Trophoblast cell (in vitro differentiated cells and primary cell): ENCODE data around the gene SLC1A7.

ENCODE experiments used
- DNase-seq, 2 donors: peaks; one replicate each; pipeline ENCODE4 v3.0.0-alpha.2; 2016
- H2AFZ ChIP-seq: 2 replicates; pipeline ENCODE4 v1.6.1; 2013; ENCODE audit warnings: low read length, moderate library complexity, mild to moderate bottlenecking; ENCODE audit not compliant: insufficient read depth, poor library complexity
- H2AK5ac ChIP-seq: 2 replicates; pipeline ENCODE4 v1.6.1; 2013; ENCODE audit warnings: mild to moderate bottlenecking, low read length
- H2BK120ac ChIP-seq: 2 replicates; pipeline ENCODE4 v1.6.1; 2013; ENCODE audit warnings: low read length, mild to moderate bottlenecking, moderate library complexity; ENCODE audit not compliant: insufficient read depth, poor library complexity
- H2BK12ac ChIP-seq: 2 replicates; pipeline ENCODE4 v1.6.1; 2013; ENCODE audit warnings: mild to moderate bottlenecking, low read length, moderate library complexity
- H2BK5ac ChIP-seq: 2 replicates; pipeline ENCODE4 v1.6.1; 2013; ENCODE audit warnings: low read length, low read depth, moderate library complexity, mild to moderate bottlenecking; ENCODE audit not compliant: poor library complexity
- H3K14ac ChIP-seq: 2 replicates; pipeline ENCODE4 v1.6.1; 2013; ENCODE audit warnings: mild to moderate bottlenecking, low read length
- H3K18ac ChIP-seq: 2 replicates; pipeline ENCODE4 v1.6.1; 2013; ENCODE audit warnings: mild to moderate bottlenecking, low read length
- H3K23ac ChIP-seq: 2 replicates; pipeline ENCODE4 v1.6.1; 2013; ENCODE audit warnings: low read length
- H3K27ac ChIP-seq: 2 replicates; pipeline ENCODE4 v1.5.1; 2013; ENCODE audit warnings: low read depth, mild to moderate bottlenecking, inconsistent platforms, low read length, moderate library complexity
- H3K27me3 ChIP-seq: 2 replicates; pipeline ENCODE4 v1.6.1; 2013; ENCODE audit warnings: inconsistent platforms, mild to moderate bottlenecking, low read length, moderate library complexity; ENCODE audit not compliant: insufficient read depth
- H3K36me3 ChIP-seq, 2 experiments: 1 replicate in 1 of 2; 2 replicates in 1 of 2; pipeline ENCODE4 v1.6.1; 2013; ENCODE audit warnings: low read length in 2 of 2, mild to moderate bottlenecking in 2 of 2, moderate library complexity in 1 of 2; ENCODE audit not compliant: insufficient read depth in 2 of 2, control insufficient read depth in 1 of 2
- H3K4ac ChIP-seq: 2 replicates; pipeline ENCODE4 v1.6.1; 2013; ENCODE audit warnings: low read depth, mild to moderate bottlenecking, low read length, moderate library complexity
- H3K4me1 ChIP-seq, 2 experiments: 1 replicate in 1 of 2; 2 replicates in 1 of 2; pipeline ENCODE4 v1.6.1; 2013; ENCODE audit warnings: low read length in 2 of 2, mild to moderate bottlenecking in 2 of 2, moderate library complexity in 1 of 2; ENCODE audit not compliant: insufficient read depth in 2 of 2, control insufficient read depth in 1 of 2
- H3K4me2 ChIP-seq: 2 replicates; pipeline ENCODE4 v1.6.1; 2013; ENCODE audit warnings: inconsistent platforms, mild to moderate bottlenecking, low read length, moderate library complexity
- H3K4me3 ChIP-seq: 2 replicates; pipeline ENCODE4 v1.5.1; 2013; ENCODE audit warnings: mild to moderate bottlenecking, low read depth, low read length, inconsistent platforms
- H3K79me1 ChIP-seq: one replicate; pipeline ENCODE4 v1.6.1; 2013; ENCODE audit warnings: low read length
- H3K79me2 ChIP-seq: 2 replicates; pipeline ENCODE4 v1.6.1; 2013; ENCODE audit warnings: low read length, mild to moderate bottlenecking; ENCODE audit not compliant: control insufficient read depth, insufficient read depth, poor library complexity
- H3K9ac ChIP-seq: 2 replicates; pipeline ENCODE4 v1.6.1; 2013; ENCODE audit warnings: mild to moderate bottlenecking, low read length
- H3K9me3 ChIP-seq: 2 replicates; pipeline ENCODE4 v1.6.1; 2013; ENCODE audit warnings: low read depth, mild to moderate bottlenecking, control low read depth, inconsistent platforms, low read length; ENCODE audit not compliant: insufficient read depth
- H4K12ac ChIP-seq: 2 replicates; pipeline ENCODE4 v1.6.1; 2013; ENCODE audit warnings: low read depth, mild to moderate bottlenecking, low read length, moderate library complexity
- H4K8ac ChIP-seq: 2 replicates; pipeline ENCODE4 v1.6.1; 2013; ENCODE audit warnings: low read depth, mild to moderate bottlenecking, low read length, moderate library complexity
- H4K91ac ChIP-seq: one replicate; pipeline ENCODE4 v1.6.1; 2013; ENCODE audit warnings: low read depth, mild to moderate bottlenecking, low read length, moderate library complexity
- WGBS: extraction: QIAGEN DNeasy Blood & Tissue Kit; methylation state at CpG from one replicate; pipeline ENCODE4 v1.1.7; 2013; ENCODE audit warnings: missing lambda C conversion rate; ENCODE audit not compliant: insufficient read length, insufficient coverage; ENCODE audit errors: extremely low coverage; 5-methylcytosine and 5-hydroxymethylcytosine counted together

Gene SLC1A7

DNA sequence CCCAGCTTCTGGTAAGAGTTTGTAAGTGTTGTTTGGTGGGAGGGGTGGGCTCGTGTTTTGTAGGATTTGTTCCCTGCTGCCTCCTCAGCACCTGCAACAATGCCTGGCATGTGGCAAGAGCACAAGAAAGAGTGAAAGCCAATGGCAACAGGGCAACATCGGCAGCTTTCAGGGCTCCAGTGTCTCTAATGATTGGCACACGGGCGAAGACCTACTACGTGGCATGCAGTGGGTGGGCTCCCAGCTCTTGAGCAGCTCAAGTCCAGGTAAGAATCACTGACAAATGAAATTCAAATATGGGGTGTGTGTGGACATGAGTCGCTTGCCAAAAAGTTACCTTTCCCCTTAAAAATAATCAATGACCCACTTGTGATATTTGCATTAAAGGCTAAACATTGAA lies 23.9 kb upstream of the SLC1A7 start:
- Histone ChIP-seq H3K27me3 (no peaks in the 10 kb centered on the region), H3K14ac (no peak overlapping the region), H2BK12ac (no peak overlapping the region), H4K91ac (no peak overlapping the region), H3K27ac (no peak overlapping the region), H2BK120ac (no peak overlapping the region), H3K4ac (no peak overlapping the region), H3K4me2 (no peak overlapping the region), H2AFZ (no peak overlapping the region), H3K79me2 (no peaks in the 10 kb centered on the region), H3K36me3 (no peaks in the 10 kb centered on the region), H4K12ac (no peak overlapping the region), H3K4me1 (peaks cover 0 to 2% of the 10 kb centered on the region in 2 experiments), H3K9ac (no peak overlapping the region), H3K23ac (no peak overlapping the region), H2BK5ac (no peak overlapping the region), H2AK5ac (no peak overlapping the region), H3K79me1 (peaks cover 1% of the 10 kb centered on the region), H3K9me3 (no peaks in the 10 kb centered on the region), H3K4me3 (no peak overlapping the region), H3K18ac (no peak overlapping the region), H4K8ac (no peak overlapping the region)
- WGBS, result no CpG with 5 or more reads among the region's 6 CpGs
- no peak for DNase-seq

DNA sequence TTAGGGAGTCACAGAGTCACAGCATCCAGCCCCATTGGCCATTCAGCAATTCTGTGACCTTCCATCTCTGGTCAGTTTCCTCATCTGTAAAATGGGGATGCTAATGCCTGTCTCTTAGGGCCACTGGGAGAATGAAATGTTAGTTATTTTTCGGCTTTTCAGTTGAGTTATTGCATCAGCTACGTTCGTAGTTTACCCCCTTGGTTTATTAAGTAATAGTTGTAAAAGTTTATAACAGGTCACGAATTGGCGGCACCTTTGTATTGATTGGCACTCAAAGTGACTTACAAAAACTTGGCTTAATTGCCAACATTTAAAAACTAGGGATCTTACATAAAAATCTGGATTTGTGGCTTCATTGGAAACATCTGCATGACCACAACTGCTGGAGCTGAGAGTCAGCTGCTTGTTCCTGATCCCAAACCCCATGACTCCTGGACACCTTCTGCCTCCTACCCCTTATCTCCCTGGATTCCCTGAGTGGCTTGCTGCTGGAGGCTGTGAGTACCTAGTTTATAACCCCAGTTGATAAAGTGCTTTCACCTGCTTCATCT lies 23.0 kb upstream of the SLC1A7 start:
- Histone ChIP-seq H3K9ac (no peak overlapping the region), H3K79me1 (peaks cover 1% of the 10 kb centered on the region), H4K8ac (no peak overlapping the region)

DNA sequence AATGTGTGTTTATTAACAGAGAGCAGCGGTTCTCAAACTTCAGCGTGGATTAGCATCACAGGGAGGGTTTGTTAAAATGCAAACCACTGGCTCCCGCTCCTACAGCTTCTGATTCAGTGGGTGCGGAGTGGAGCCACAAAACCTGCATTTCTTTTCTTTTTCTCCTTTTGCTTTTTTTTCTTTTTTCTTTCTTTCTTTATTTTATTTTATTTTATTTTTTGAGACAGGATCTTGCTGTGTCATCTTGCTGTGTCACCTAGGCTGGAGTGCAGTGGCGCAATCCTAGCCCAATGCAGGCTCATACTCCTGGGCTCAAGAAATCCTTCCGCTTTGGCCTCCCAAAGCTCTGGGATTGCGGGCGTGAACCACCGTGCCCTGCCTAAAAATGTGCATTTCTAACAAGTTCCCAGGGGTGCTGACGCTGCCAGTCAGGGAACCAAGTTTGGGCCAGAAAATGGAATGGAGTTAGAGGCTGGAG lies 20.9 kb upstream of the SLC1A7 start:
- Histone ChIP-seq H3K4me3 (no peak overlapping the region), H3K14ac (no peak overlapping the region), H2BK5ac (no peak overlapping the region), H3K4me2 (no peak overlapping the region), H3K27me3 (no peaks in the 10 kb centered on the region), H3K9me3 (no peaks in the 10 kb centered on the region), H3K23ac (no peak overlapping the region), H4K91ac (no peak overlapping the region), H4K8ac (no peak overlapping the region), H3K79me1 (peaks cover 1% of the 10 kb centered on the region), H3K4ac (no peak overlapping the region), H2AFZ (no peak overlapping the region), H3K18ac (no peak overlapping the region), H3K79me2 (no peaks in the 10 kb centered on the region), H3K9ac (no peak overlapping the region), H3K27ac (no peak overlapping the region), H2AK5ac (no peak overlapping the region), H2BK12ac (no peak overlapping the region), H4K12ac (no peak overlapping the region), H3K4me1 (peaks cover 0 to 2% of the 10 kb centered on the region in 2 experiments), H2BK120ac (no peak overlapping the region), H3K36me3 (no peaks in the 10 kb centered on the region)
- WGBS, result no CpG with 5 or more reads among the region's 10 CpGs
- no peak for DNase-seq

More for the DNA sequence above, 23.0 kb upstream of the SLC1A7 start:
- no peak overlapping the region for H4K12ac ChIP-seq
- no peak overlapping the region for H2BK12ac ChIP-seq
- H3K79me2 ChIP-seq, result no peaks in the 10 kb centered on the region
- H3K18ac ChIP-seq, result no peak overlapping the region
- H3K4ac ChIP-seq, result no peak overlapping the region
- no CpG with 5 or more reads among the region's 5 CpGs for WGBS
- H3K4me3 ChIP-seq, result no peak overlapping the region
- no peak overlapping the region for H2BK120ac ChIP-seq
- no peaks in the 10 kb centered on the region for H3K36me3 ChIP-seq
- no peak overlapping the region for H3K4me2 ChIP-seq
- H2AFZ ChIP-seq, result no peak overlapping the region
- peaks cover 0 to 2% of the 10 kb centered on the region in 2 experiments for H3K4me1 ChIP-seq
- no peak overlapping the region for H2BK5ac ChIP-seq
- H3K9me3 ChIP-seq, result no peaks in the 10 kb centered on the region
- no peak overlapping the region for H4K91ac ChIP-seq
- no peak overlapping the region for H3K27ac ChIP-seq
- no peak overlapping the region for H3K23ac ChIP-seq
- H3K27me3 ChIP-seq, result no peaks in the 10 kb centered on the region
- no peak for DNase-seq
- no peak overlapping the region for H3K14ac ChIP-seq
- no peak overlapping the region for H2AK5ac ChIP-seq

DNA sequence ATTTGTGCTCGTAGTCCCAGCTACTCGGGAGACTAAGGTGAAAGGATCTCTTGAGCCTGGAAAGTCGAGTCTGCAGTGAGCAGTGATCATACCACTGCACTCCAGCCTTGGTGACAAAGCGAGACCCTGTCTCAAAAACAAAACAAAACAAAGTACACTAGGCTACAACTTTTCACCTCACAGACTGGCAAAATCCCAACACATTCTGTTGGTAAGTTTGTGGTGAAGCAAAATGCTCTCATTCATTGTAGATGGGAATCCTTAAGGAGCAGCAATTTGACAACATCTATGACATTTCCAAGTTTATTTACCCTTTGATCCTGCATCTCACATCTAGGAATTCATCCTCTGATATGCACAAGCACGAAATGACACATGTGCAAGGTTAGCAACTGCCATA lies 20.2 kb upstream of the SLC1A7 start:
- Histone ChIP-seq H3K14ac (no peak overlapping the region), H2BK12ac (no peak overlapping the region), H2AK5ac (no peak overlapping the region), H3K4ac (no peak overlapping the region), H3K9me3 (no peaks in the 10 kb centered on the region), H3K79me2 (no peaks in the 10 kb centered on the region), H2BK120ac (no peak overlapping the region), H4K12ac (no peak overlapping the region), H3K27ac (no peak overlapping the region), H3K79me1 (peaks cover 1% of the 10 kb centered on the region), H3K18ac (no peak overlapping the region), H3K4me2 (no peak overlapping the region), H4K91ac (no peak overlapping the region), H3K27me3 (no peaks in the 10 kb centered on the region), H3K36me3 (no peaks in the 10 kb centered on the region), H3K4me1 (peaks cover 0 to 2% of the 10 kb centered on the region in 2 experiments), H3K23ac (no peak overlapping the region), H3K4me3 (no peak overlapping the region), H4K8ac (no peak overlapping the region), H2BK5ac (no peak overlapping the region), H3K9ac (no peak overlapping the region), H2AFZ (no peak overlapping the region)
- no peak for DNase-seq
- no CpG with 5 or more reads among the region's 5 CpGs for WGBS
